Left colon (tissue), 2 donors: ENCODE measurements around the gene HTR1B. TPM values are rescaled to one million over a fixed set of nuclear protein-coding genes. Genes with fewer than 3 reads are reported as not detected.

Experiments used
- ATAC-seq: fragments of 200-7000 bp; cut with Tn5 transposase; one replicate; pipeline ENCODE4 v1.9.1; 2020; ENCODE audit warnings: mild to moderate bottlenecking, moderate library complexity
- DNase-seq, 2 donors: peaks; one replicate each; pipeline ENCODE4 v3.0.0-alpha.2; 2020
- intact Hi-C, 2 donors: fragments of 100-400 bp; cut with DNase I in 1 of 2; cut with micrococcal nuclease in 1 of 2; formaldehyde crosslinking; loops; one replicate each; pipeline versions ENCODE4 v1.11.2 to v1.14.0; 2022; cut with DNase I, micrococcal nuclease
- total RNA-seq, 2 donors: library from RNA; stranded (reverse); fragmentation: NEBNext Ultra II Directional; extraction: Animal tissue kit (Norgen Biotek cat#: 25700); gene quantifications; one replicate each; pipeline ENCODE4 v1.2.1, GENCODE V29; 2021
- donor health status: DM: no; HTN: no; CAD: no.
- donor health status: DM: yes; HTN: yes; CAD: no.

The HTR1B gene
- total RNA-seq, 2 donors from 2014 or later: 0.28 TPM; not detected in 1

DNA sequence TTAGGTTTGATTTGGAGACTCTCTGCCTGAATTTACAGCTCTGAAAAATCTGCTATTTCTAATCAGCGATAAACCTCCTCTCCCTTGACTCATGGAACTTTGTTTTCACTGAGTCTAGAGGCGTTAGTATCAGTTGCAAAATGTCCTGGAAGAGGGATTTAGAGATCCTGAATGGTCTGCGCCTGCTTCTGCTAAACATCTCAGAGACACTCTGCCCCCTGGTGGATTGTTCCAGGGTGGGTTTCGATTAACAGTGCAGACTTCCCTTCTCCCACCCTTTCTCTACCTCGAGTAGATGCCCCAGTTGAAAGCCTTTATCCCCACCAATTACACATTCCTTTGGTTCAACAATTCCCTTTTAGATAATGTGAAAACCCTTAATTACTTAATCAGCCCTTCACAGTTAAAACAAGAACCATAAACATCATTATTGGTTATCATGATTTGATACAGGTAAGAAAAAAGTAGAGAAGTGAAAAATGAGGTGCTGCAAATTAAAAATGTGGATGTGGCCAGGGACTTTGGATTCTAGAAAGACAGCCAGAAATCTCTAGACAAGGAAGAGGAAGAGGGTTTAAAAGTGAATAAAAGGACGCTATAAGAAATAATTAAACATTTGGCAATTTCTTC, 5.5 kb downstream of the HTR1B start:
- DNase-seq (peak in 1 of 2 donors; percentile 70), ATAC-seq (peak; percentile 40)
- intact Hi-C loops: loop anchor here in 1 of 2 donors (10.0 kb wide), 1 partner anchor 1523 kb away; no protein-coding TSS in a partner anchor

GRCh38 chr6:77456531-77457248, 6.6 kb downstream of the HTR1B start:
- DNase-seq (no peak), ATAC-seq (no peak)
- intact Hi-C loops: loop anchor here in 1 of 2 donors (10.0 kb wide), 1 partner anchor 1522 kb away; no protein-coding TSS in a partner anchor

- ATAC-seq (no peak), DNase-seq (no peak)
- intact Hi-C loops: loop anchor here in 1 of 2 donors (10.0 kb wide), 1 partner anchor 1520 kb away; no protein-coding TSS in a partner anchor
These were observed 8.0 kb downstream of the HTR1B start for GRCh38 chr6:77455271-77455670.

DNA sequence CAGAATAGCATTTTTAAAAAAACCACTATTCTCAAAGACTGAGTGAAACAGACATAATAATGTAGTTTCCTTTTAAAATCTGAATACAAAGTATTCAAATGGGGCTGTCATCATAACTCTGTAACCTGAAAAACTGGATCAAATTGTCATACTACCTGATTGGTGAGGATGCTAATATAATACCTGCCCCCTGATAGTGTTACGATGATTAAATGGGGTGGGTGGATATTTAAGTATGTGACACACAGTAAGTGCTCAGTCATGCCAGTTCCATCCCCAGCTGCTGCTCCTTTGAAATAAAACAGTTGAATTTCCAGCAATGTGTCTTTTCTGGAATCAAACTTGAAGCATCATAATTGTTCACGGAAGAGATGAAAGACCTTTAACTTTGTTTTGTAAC, 8.9 kb downstream of the HTR1B start:
- intact Hi-C loops: loop anchor here in 1 of 2 donors (10.0 kb wide), 1 partner anchor 1520 kb away; no protein-coding TSS in a partner anchor
- DNase-seq: no peak
- ATAC-seq: no peak

DNA sequence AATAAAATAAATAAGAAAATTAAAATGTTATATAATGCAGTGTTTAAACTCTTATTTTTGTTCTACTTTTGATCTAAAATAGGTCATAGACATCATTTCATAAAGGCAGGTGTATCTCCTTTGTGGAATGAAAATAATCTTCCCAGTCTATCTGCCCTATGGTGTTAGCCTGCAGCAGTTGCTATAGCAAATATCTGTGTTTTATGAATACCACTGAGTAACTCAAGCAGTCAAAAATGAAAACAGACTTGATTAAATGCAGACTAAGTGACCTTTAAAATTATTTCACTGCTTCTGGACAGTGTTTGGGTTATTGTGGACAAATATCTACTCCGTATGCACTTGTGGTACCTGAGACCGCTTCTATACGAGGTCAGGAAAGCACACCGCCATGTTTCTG, 11.8 kb downstream of the HTR1B start:
- ATAC-seq (no peak), DNase-seq (no peak)
- intact Hi-C loops: loop anchor here in 1 of 2 donors (10.0 kb wide), 1 partner anchor 1517 kb away; no protein-coding TSS in a partner anchor

- intact Hi-C loops: loop anchor here in 1 of 2 donors (10.0 kb wide), 1 partner anchor 1516 kb away; no protein-coding TSS in a partner anchor
- ATAC-seq (no peak), DNase-seq (no peak)
These were observed 12.4 kb downstream of the HTR1B start for GRCh38 chr6:77450924-77451323.

DNA sequence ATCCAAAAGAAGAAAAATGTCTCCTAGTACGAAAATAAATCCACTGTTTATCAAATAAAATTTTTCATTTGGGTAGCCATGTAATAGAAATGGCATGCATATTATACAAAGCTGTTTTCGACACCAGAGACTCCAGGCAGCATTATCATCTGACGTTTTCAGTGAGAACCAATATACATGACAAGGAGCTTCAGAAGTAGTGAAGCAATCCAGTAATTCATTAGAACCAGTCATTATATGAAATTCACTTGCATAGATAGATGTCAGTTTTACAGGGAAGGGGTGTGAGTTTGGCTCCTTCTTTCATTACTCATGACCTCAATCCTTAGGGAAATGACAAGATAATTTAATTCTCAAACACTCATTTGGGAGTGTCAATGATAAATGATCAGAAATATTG, 14.7 kb downstream of the HTR1B start:
- no peak for ATAC-seq
- DNase-seq: no peak
- intact Hi-C loops: no loop called here

DNA sequence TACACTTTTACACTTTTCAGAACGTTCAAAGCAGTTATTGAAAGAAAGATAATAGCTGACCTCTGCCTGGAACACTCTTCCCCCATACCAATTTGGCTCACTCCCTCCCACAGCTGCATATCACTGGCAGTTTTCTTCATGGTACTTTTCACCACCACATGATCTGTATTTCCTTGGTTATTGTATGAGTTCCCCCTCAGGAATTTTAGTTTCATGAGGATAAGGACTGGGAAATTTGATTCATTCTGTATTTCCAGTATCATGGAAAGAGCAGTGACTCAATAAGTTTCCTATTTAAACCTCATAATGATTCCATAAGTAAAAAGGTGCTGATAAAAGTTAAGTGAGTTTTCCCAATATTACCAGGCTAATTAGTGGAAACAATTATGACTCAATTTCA, 16.0 kb downstream of the HTR1B start:
- no peak for ATAC-seq
- DNase-seq: no peak
- intact Hi-C loops: no loop called here

DNA sequence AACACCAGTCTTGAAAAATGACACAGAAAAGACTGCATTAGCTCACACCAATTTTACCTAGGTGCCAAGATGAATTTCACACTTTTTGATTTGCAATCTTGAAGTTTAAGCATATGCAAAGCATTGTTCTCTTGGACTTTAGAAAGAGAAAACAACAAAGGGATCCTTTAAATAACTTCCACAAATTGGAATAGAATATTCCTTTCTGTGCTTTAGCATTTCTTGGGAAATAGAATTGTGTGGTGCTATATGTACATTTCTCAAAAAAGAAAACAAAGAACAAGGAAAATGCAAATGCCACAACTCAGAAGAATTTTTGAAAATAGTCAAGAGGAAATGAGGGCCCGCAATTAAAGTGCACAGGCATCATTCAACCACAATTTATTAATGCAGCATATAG, 17.0 kb downstream of the HTR1B start:
- ATAC-seq (no peak), DNase-seq (no peak)
- intact Hi-C loops: no loop called here

GRCh38 chr6:77445214-77445613, 18.1 kb downstream of the HTR1B start:
- ATAC-seq (no peak), DNase-seq (no peak)
- intact Hi-C loops: no loop called here

GRCh38 chr6:77440206-77440976, 22.9 kb downstream of the HTR1B start:
- intact Hi-C loops: no loop called here
- ATAC-seq (no peak), DNase-seq (no peak)

GRCh38 chr6:77433888-77434287, 29.4 kb downstream of the HTR1B start:
- ATAC-seq: no peak
- no peak for DNase-seq
- intact Hi-C loops: no loop called here

- ATAC-seq: no peak
- intact Hi-C loops: no loop called here
- no peak for DNase-seq
These were observed 32.8 kb downstream of the HTR1B start for GRCh38 chr6:77430504-77430903.

DNA sequence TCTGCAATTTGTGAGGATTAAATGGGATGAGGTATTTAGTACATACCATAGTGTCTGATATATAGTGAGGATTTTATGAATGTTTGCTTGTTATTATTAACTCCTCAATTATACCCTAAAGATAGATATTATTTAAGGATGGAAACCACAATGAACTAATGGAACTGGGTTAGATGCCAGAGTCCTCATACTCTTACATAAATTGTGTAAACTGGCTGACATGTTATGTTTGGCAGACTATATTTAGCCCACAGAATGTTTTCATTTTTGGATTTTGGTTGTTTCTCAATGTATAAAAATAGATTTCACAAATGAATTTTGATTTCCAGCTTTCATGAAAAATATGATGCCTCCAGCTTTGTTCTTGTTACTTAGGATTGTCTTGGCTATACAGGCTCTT, 37.6 kb downstream of the HTR1B start:
- no peak for DNase-seq
- no peak for ATAC-seq
- intact Hi-C loops: no loop called here

DNA sequence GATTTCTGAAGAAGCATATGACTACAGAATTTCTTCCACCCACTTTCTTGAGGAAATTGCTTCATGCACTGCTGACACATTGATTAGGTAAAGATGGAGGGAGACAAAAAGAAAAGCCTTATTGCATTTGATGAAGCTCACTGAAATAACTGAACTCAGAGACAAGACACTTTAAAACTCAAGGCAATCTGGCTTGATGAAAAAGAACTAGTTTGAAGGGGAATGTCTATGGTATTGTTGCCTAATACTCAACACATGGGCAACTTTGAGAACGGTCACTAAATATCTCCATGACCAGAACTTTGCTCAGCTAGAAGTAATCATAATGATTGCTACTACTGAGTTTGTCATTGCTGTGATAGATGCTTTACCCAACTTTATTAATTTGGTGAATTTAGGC, 38.1 kb downstream of the HTR1B start:
- ATAC-seq (no peak), DNase-seq (no peak)
- intact Hi-C loops: no loop called here

GRCh38 chr6:77424761-77425160, 38.5 kb downstream of the HTR1B start:
- DNase-seq (no peak), ATAC-seq (no peak)
- intact Hi-C loops: no loop called here

- DNase-seq (no peak), ATAC-seq (no peak)
- intact Hi-C loops: no loop called here
These were observed 46.5 kb downstream of the HTR1B start for GRCh38 chr6:77416839-77417238.

- intact Hi-C loops: no loop called here
- ATAC-seq: no peak
- DNase-seq: no peak
These were observed 47.6 kb downstream of the HTR1B start for GRCh38 chr6:77415706-77416105.
